ENCODE measurements around the gene BRCC3.
A peak's percentile ranks its signal among the peaks of the same experiment; 100 is the strongest.

BRCC3 gene

GRCh38 chrX:155027509-155028066 is 43.7 kb upstream of the BRCC3 start:
- peak overlapping the region; percentile 96 for H3K27ac ChIP-seq
- no peak for TF ChIP-seq CTCF (conservative IDR thresholded peaks at IDR 0.05; ENCODE audit: low read depth)
- DNase-seq (ENCODE audit: low spot score) = peak; percentile 4
- ChIA-PET POLR2A (ENCODE audit: low non-redundant PET) (interaction anchor here (0.7 kb wide), 1 partner anchor 35 kb away, joined by 3 read pairs; no protein-coding TSS in a partner anchor), CTCF (no interaction called here)

GRCh38 chrX:155028129-155028528 is 43.2 kb upstream of the BRCC3 start:
- CTCF ChIA-PET = no interaction called here
- no peak overlapping the region for H3K27ac ChIP-seq
- DNase-seq (ENCODE audit: low spot score) = no peak
- POLR2A ChIA-PET (ENCODE audit: low non-redundant PET) = interaction anchor here (0.7 kb wide), 1 partner anchor 35 kb away, joined by 3 read pairs; no protein-coding TSS in a partner anchor
- TF ChIP-seq CTCF (conservative IDR thresholded peaks at IDR 0.05; ENCODE audit: low read depth) = no peak

GRCh38 chrX:155028877-155029291 is 42.4 kb upstream of the BRCC3 start:
- no peak for DNase-seq (ENCODE audit: low spot score)
- CTCF ChIA-PET = no interaction called here
- H3K27ac ChIP-seq = no peak overlapping the region
- no peak for TF ChIP-seq CTCF (conservative IDR thresholded peaks at IDR 0.05; ENCODE audit: low read depth)
- POLR2A ChIA-PET (ENCODE audit: low non-redundant PET) = no interaction called here

- H3K27ac ChIP-seq = no peak overlapping the region
- no peak for TF ChIP-seq CTCF (conservative IDR thresholded peaks at IDR 0.05; ENCODE audit: low read depth)
- ChIA-PET POLR2A (ENCODE audit: low non-redundant PET) (no interaction called here), CTCF (no interaction called here)
- no peak for DNase-seq (ENCODE audit: low spot score)
These were observed 39.7 kb upstream of the BRCC3 start for GRCh38 chrX:155031657-155032056.

GRCh38 chrX:155035688-155036087 is 35.6 kb upstream of the BRCC3 start:
- H3K27ac ChIP-seq = no peak overlapping the region
- TF ChIP-seq CTCF (conservative IDR thresholded peaks at IDR 0.05; ENCODE audit: low read depth) = no peak
- ChIA-PET CTCF (no interaction called here), POLR2A (ENCODE audit: low non-redundant PET) (no interaction called here)
- DNase-seq (ENCODE audit: low spot score) = no peak

GRCh38 chrX:155046129-155046810 is 25.0 kb upstream of the BRCC3 start:
- CTCF ChIA-PET = interaction anchor here (0.6 to 0.9 kb wide), 3 partner anchors 10 to 128 kb away, joined by 3 to 6 read pairs (median 3); no protein-coding TSS in a partner anchor
- DNase-seq (ENCODE audit: low spot score) = no peak
- TF ChIP-seq CTCF (conservative IDR thresholded peaks at IDR 0.05; ENCODE audit: low read depth) = no peak
- no peak overlapping the region for H3K27ac ChIP-seq
- POLR2A ChIA-PET (ENCODE audit: low non-redundant PET) = no interaction called here
